Caco-2 (cell line): Measurements from ENCODE around the gene OR2T12. TPM values are rescaled to one million over a fixed set of nuclear protein-coding genes. Genes with fewer than 3 reads are reported as not detected.
"Not testable (repeated sequence)": the region's sequence is repeated elsewhere in the genome, so short reads cannot be mapped to it uniquely, and the experiment has no call there.

Experiments
- BruUV-seq: library from RNA; stranded (reverse); fragments of 400-500 nt; replicated peaks from 2 replicates; lab custom pipeline; 2021; lab: Mats Ljungman, UMichigan
- CTCF ChIA-PET: fragments of 300-600 bp; sonication (Branson Sonifier 250); formaldehyde crosslinking; loops from one replicate; lab custom pipeline; 2022; ENCODE audit warnings: antibody characterized with exemption; lab: Charles Lee
- POLR2A ChIA-PET: fragments of 300-600 bp; sonication (Branson Sonifier 250); formaldehyde crosslinking; loops from one replicate; lab custom pipeline; 2022; ENCODE audit warnings: antibody characterized with exemption; lab: Charles Lee
- DNase-seq, 2 experiments: peaks; one replicate each; pipeline versions ENCODE4 v3.0.0 to v3.0.0-alpha.2; 2020 to 2022
- H3K27me3 ChIP-seq: replicated peaks from 2 replicates; pipeline ENCODE4 v1.6.0; 2011; ENCODE audit warnings: low read length; ENCODE audit not compliant: control insufficient read depth, insufficient read depth
- H3K36me3 ChIP-seq: 2 replicates; pipeline ENCODE4 v1.5.1; 2011; ENCODE audit warnings: low read length; ENCODE audit not compliant: control insufficient read depth, insufficient read depth
- H3K4me1 ChIP-seq: fragments of 250-450 bp; sonication (Bioruptor Pico); 2 replicates; pipeline ENCODE4 v1.5.1; 2020; ENCODE audit warnings: mild to moderate bottlenecking
- H3K4me3 ChIP-seq: 2 replicates; pipeline ENCODE4 v1.5.1; 2011; ENCODE audit warnings: low read depth, mild to moderate bottlenecking, control low read depth, low read length
- H3K9me3 ChIP-seq: fragments of 250-450 bp; sonication (Bioruptor Pico); 2 replicates; pipeline ENCODE4 v1.5.1; 2020; ENCODE audit warnings: mild to moderate bottlenecking, moderate library complexity
- H3K27ac Mint-ChIP-seq: one replicate; pipeline ENCODE4 v1.8.0; 2022; ENCODE audit warnings: mixed read lengths; ENCODE audit not compliant: unreplicated experiment
- H3K27me3 Mint-ChIP-seq: one replicate; pipeline ENCODE4 v1.8.0; 2022; ENCODE audit warnings: mixed read lengths; ENCODE audit not compliant: insufficient read depth, unreplicated experiment
- H3K36me3 Mint-ChIP-seq: one replicate; pipeline ENCODE4 v1.8.0; 2022; ENCODE audit warnings: mild to moderate bottlenecking, mixed read lengths; ENCODE audit not compliant: insufficient read depth, unreplicated experiment
- H3K4me1 Mint-ChIP-seq: one replicate; pipeline ENCODE4 v1.8.0; 2022; ENCODE audit warnings: low read depth, mixed read lengths; ENCODE audit not compliant: unreplicated experiment
- H3K4me3 Mint-ChIP-seq: one replicate; pipeline ENCODE4 v1.8.0; 2022; ENCODE audit warnings: mild to moderate bottlenecking, moderate library complexity, mixed read lengths; ENCODE audit not compliant: unreplicated experiment
- H3K9me3 Mint-ChIP-seq: one replicate; pipeline ENCODE4 v1.8.0; 2022; ENCODE audit warnings: mixed read lengths; ENCODE audit not compliant: unreplicated experiment
- CTCF ChIP-seq, 2 experiments: fragments of 200-600 bp in 1 of 2; IDR thresholded peaks; 1 replicate in 1 of 2; 2 replicates in 1 of 2; pipeline versions ENCODE4 v1.5.1 to v1.8.0; 2011 to 2022; ENCODE audit warnings: antibody characterized with exemption in 1 of 2, control low read depth in 1 of 2, inconsistent platforms in 1 of 2, low read depth in 1 of 2, low read length in 1 of 2, mild to moderate bottlenecking in 1 of 2, moderate library complexity in 1 of 2; ENCODE audit not compliant: insufficient read depth in 1 of 2, severe bottlenecking in 1 of 2, unreplicated experiment in 1 of 2
- intact Hi-C: fragments of 100-400 bp; cut with micrococcal nuclease; formaldehyde crosslinking; loops from one replicate; pipeline ENCODE4 v1.10.0; 2022; ENCODE audit not compliant: unreplicated experiment
- total RNA-seq: library from RNA; stranded (reverse); gene quantifications from 2 replicates; pipeline ENCODE4 v1.2.3, GENCODE V29; 2022

The OR2T12 gene
- total RNA-seq, 1 experiment from 2014 or later: not detected

- no peaks in the 10 kb centered on the region for H3K9me3 Mint-ChIP-seq
- ChIA-PET CTCF (no interaction called here), POLR2A (no interaction called here)
- Histone ChIP-seq H3K4me1 (no peaks in the 10 kb centered on the region), H3K36me3 (no peaks in the 10 kb centered on the region), H3K4me3 (no peak overlapping the region), H3K27me3 (no peaks in the 10 kb centered on the region), H3K9me3 (no peaks in the 10 kb centered on the region)
- no TSS peak for BruUV-seq
- TF ChIP-seq CTCF (IDR thresholded peaks at IDR 0.05; ENCODE audit: insufficient read depth in 1 of 2, low read depth in 1 of 2, low read length in 1 of 2, severe bottlenecking in 1 of 2, unreplicated experiment in 1 of 2): no peak
- DNase-seq: no peak
- H3K27me3 Mint-ChIP-seq: no peaks in the 10 kb centered on the region
- H3K4me1 Mint-ChIP-seq: no peaks in the 10 kb centered on the region
- intact Hi-C loops: no loop called here
- H3K4me3 Mint-ChIP-seq: no peak overlapping the region
- H3K27ac Mint-ChIP-seq: no peak overlapping the region
- no peaks in the 10 kb centered on the region for H3K36me3 Mint-ChIP-seq
Observed at GRCh38 chr1:248288391-248288790, 14.8 kb downstream of the OR2T12 start.

- Mint-ChIP-seq H3K27me3 (no peaks in the 10 kb centered on the region), H3K27ac (no peak within 1 kb of the TSS), H3K9me3 (no peaks in the 10 kb centered on the region), H3K4me1 (no peaks in the 10 kb centered on the region), H3K4me3 (no peak within 1 kb of the TSS), H3K36me3 (no peaks in the 10 kb centered on the region)
- no peaks in the 10 kb centered on the region for H3K9me3 ChIP-seq
- no peaks in the 10 kb centered on the region for H3K4me1 ChIP-seq
- no peaks in the 10 kb centered on the region for H3K36me3 ChIP-seq
- CTCF ChIA-PET: no interaction called here
- BruUV-seq: no TSS peak
- no peak for DNase-seq
- intact Hi-C loops: no loop called here
- no peaks in the 10 kb centered on the region for H3K27me3 ChIP-seq
- POLR2A ChIA-PET: no interaction called here
- no peak for TF ChIP-seq CTCF (IDR thresholded peaks at IDR 0.05; ENCODE audit: insufficient read depth in 1 of 2, low read depth in 1 of 2, low read length in 1 of 2, severe bottlenecking in 1 of 2, unreplicated experiment in 1 of 2)
- no peak within 1 kb of the TSS for H3K4me3 ChIP-seq
Observed at GRCh38 chr1:248277876-248278275, 25.3 kb downstream of the OR2T12 start, which contains the start of gene OR2T33. Gene OR2T33 (minus strand): TSS chr1:248277976. CDS start chr1:248273814, 4,162 bp downstream.

GRCh38 chr1:248273225-248273624 lies 30.0 kb downstream of the OR2T12 start:
- H3K9me3 Mint-ChIP-seq, H3K9me3 ChIP-seq, H3K27me3 Mint-ChIP-seq, POLR2A ChIA-PET, H3K36me3 ChIP-seq, CTCF ChIA-PET, H3K4me3 ChIP-seq, H3K27ac Mint-ChIP-seq, H3K4me1 Mint-ChIP-seq, BruUV-seq, H3K4me1 ChIP-seq, H3K36me3 Mint-ChIP-seq, H3K4me3 Mint-ChIP-seq, intact Hi-C loops, DNase-seq, H3K27me3 ChIP-seq: not testable (repeated sequence)

GRCh38 chr1:248268178-248268577 lies 35.0 kb downstream of the OR2T12 start:
- no peaks in the 10 kb centered on the region for H3K27me3 Mint-ChIP-seq
- Histone ChIP-seq H3K27me3 (no peaks in the 10 kb centered on the region), H3K4me1 (no peaks in the 10 kb centered on the region), H3K9me3 (no peaks in the 10 kb centered on the region), H3K36me3 (no peaks in the 10 kb centered on the region), H3K4me3 (no peak overlapping the region)
- peaks cover 12% of the 10 kb centered on the region for H3K9me3 Mint-ChIP-seq
- no peaks in the 10 kb centered on the region for H3K36me3 Mint-ChIP-seq
- POLR2A ChIA-PET: no interaction called here
- intact Hi-C loops: no loop called here
- TF ChIP-seq CTCF (IDR thresholded peaks at IDR 0.05; ENCODE audit: insufficient read depth in 1 of 2, low read depth in 1 of 2, low read length in 1 of 2, severe bottlenecking in 1 of 2, unreplicated experiment in 1 of 2): no peak
- CTCF ChIA-PET: no interaction called here
- H3K4me3 Mint-ChIP-seq: no peak overlapping the region
- BruUV-seq: no TSS peak
- H3K27ac Mint-ChIP-seq: no peak overlapping the region
- no peak for DNase-seq
- H3K4me1 Mint-ChIP-seq: no peaks in the 10 kb centered on the region

- H3K27me3 Mint-ChIP-seq, H3K4me1 ChIP-seq, H3K27me3 ChIP-seq, H3K4me1 Mint-ChIP-seq, intact Hi-C loops, H3K36me3 ChIP-seq, H3K27ac Mint-ChIP-seq, H3K4me3 ChIP-seq, CTCF ChIA-PET, BruUV-seq, POLR2A ChIA-PET, H3K4me3 Mint-ChIP-seq, H3K36me3 Mint-ChIP-seq, DNase-seq, H3K9me3 ChIP-seq: not testable (repeated sequence)
- peaks cover 18% of the 10 kb centered on the region for H3K9me3 Mint-ChIP-seq
Observed at GRCh38 chr1:248259309-248259708, 43.9 kb downstream of the OR2T12 start.
